HEK293 (cell line): ENCODE measurements around the gene PTRH1.
A peak's percentile ranks its signal among the peaks of the same experiment; 100 is the strongest.

ENCODE experiments used
- BCL11A ChIP-seq: fragments of 450-650 bp; formaldehyde crosslinking; IDR thresholded peaks from 2 replicates; pipeline ENCODE4 v1.5.1; 2016; ENCODE audit warnings: low read depth, missing biosample characterization, missing genetic modification characterization
- GLIS1 ChIP-seq: fragments of 450-650 bp; formaldehyde crosslinking; IDR thresholded peaks from 2 replicates; pipeline ENCODE4 v1.5.1; 2016; ENCODE audit warnings: missing biosample characterization, missing genetic modification characterization
- MZF1 ChIP-seq: fragments of 450-650 bp; formaldehyde crosslinking; IDR thresholded peaks from 2 replicates; pipeline ENCODE4 v1.5.1; 2017; ENCODE audit warnings: missing biosample characterization, missing genetic modification characterization, borderline replicate concordance
- SP3 ChIP-seq: fragments of 450-650 bp; formaldehyde crosslinking; IDR thresholded peaks from 2 replicates; pipeline ENCODE4 v1.5.1; 2016; ENCODE audit warnings: missing biosample characterization, missing genetic modification characterization
- ZBTB20 ChIP-seq: fragments of 450-650 bp; formaldehyde crosslinking; IDR thresholded peaks from 2 replicates; pipeline ENCODE4 v1.5.1; 2016; ENCODE audit warnings: missing biosample characterization, missing genetic modification characterization
- ZBTB48 ChIP-seq: fragments of 450-650 bp; formaldehyde crosslinking; IDR thresholded peaks from 2 replicates; pipeline ENCODE4 v1.5.1; 2016; ENCODE audit warnings: missing biosample characterization, missing genetic modification characterization
- ZFHX2 ChIP-seq: fragments of 450-650 bp; formaldehyde crosslinking; conservative IDR thresholded peaks from 2 replicates; pipeline ENCODE4 v1.5.1; 2016; ENCODE audit warnings: missing biosample characterization, missing genetic modification characterization
- ZNF112 ChIP-seq: fragments of 450-650 bp; formaldehyde crosslinking; IDR thresholded peaks from 2 replicates; pipeline ENCODE4 v1.5.0; 2017; ENCODE audit warnings: missing biosample characterization, missing genetic modification characterization
- ZNF155 ChIP-seq: fragments of 450-650 bp; formaldehyde crosslinking; IDR thresholded peaks from 2 replicates; pipeline ENCODE4 v1.5.1; 2016; ENCODE audit warnings: missing biosample characterization, missing genetic modification characterization
- ZNF169 ChIP-seq: fragments of 450-650 bp; formaldehyde crosslinking; IDR thresholded peaks from 2 replicates; pipeline ENCODE4 v1.5.1; 2016; ENCODE audit warnings: missing biosample characterization, missing genetic modification characterization
- ZNF175 ChIP-seq: fragments of 450-650 bp; formaldehyde crosslinking; IDR thresholded peaks from 2 replicates; pipeline ENCODE4 v1.5.1; 2016; ENCODE audit warnings: missing biosample characterization, missing genetic modification characterization
- ZNF18 ChIP-seq: fragments of 450-650 bp; formaldehyde crosslinking; IDR thresholded peaks from 2 replicates; pipeline ENCODE4 v1.5.1; 2016; ENCODE audit warnings: missing biosample characterization, missing genetic modification characterization
- ZNF184 ChIP-seq: fragments of 450-650 bp; IDR thresholded peaks from 2 replicates; pipeline ENCODE4 v1.5.1; 2018; ENCODE audit warnings: missing biosample characterization, mild to moderate bottlenecking, missing genetic modification characterization
- ZNF214 ChIP-seq: fragments of 450-650 bp; formaldehyde crosslinking; IDR thresholded peaks from 2 replicates; pipeline ENCODE4 v1.5.1; 2017; ENCODE audit warnings: missing biosample characterization, mild to moderate bottlenecking, missing genetic modification characterization, borderline replicate concordance
- ZNF239 ChIP-seq: fragments of 450-650 bp; formaldehyde crosslinking; IDR thresholded peaks from 2 replicates; pipeline ENCODE4 v1.5.1; 2016; ENCODE audit warnings: missing biosample characterization, missing genetic modification characterization
- ZNF24 ChIP-seq: fragments of 450-650 bp; formaldehyde crosslinking; IDR thresholded peaks from 2 replicates; pipeline ENCODE4 v1.5.1; 2016; ENCODE audit warnings: missing biosample characterization, missing genetic modification characterization
- ZNF26 ChIP-seq: fragments of 450-650 bp; formaldehyde crosslinking; IDR thresholded peaks from 2 replicates; pipeline ENCODE4 v1.5.1; 2016; ENCODE audit warnings: missing biosample characterization, missing genetic modification characterization
- ZNF274 ChIP-seq, 2 experiments: fragments of 200-500 bp in 1 of 2; fragments of 450-650 bp in 1 of 2; sonication (Bioruptor generic) in 1 of 2; formaldehyde crosslinking in 1 of 2; IDR thresholded peaks; 2 replicates each; pipeline versions ENCODE4 v1.5.1 to v1.6.1; 2014 to 2016; ENCODE audit warnings: borderline replicate concordance in 1 of 2, inconsistent platforms in 1 of 2, low read length in 1 of 2, missing biosample characterization in 1 of 2, missing genetic modification characterization in 1 of 2
- ZNF280C ChIP-seq: fragments of 450-650 bp; formaldehyde crosslinking; IDR thresholded peaks from 2 replicates; pipeline ENCODE4 v1.5.1; 2016; ENCODE audit warnings: missing biosample characterization, missing genetic modification characterization
- ZNF324 ChIP-seq: fragments of 450-650 bp; formaldehyde crosslinking; IDR thresholded peaks from 2 replicates; pipeline ENCODE4 v1.5.1; 2016; ENCODE audit warnings: missing biosample characterization, missing genetic modification characterization
- ZNF48 ChIP-seq: fragments of 450-650 bp; formaldehyde crosslinking; IDR thresholded peaks from 2 replicates; pipeline ENCODE4 v1.5.1; 2016; ENCODE audit warnings: missing biosample characterization, missing genetic modification characterization
- ZNF488 ChIP-seq: fragments of 450-650 bp; formaldehyde crosslinking; IDR thresholded peaks from 2 replicates; pipeline ENCODE4 v1.5.1; 2016; ENCODE audit warnings: missing biosample characterization, missing genetic modification characterization
- ZNF544 ChIP-seq: fragments of 450-650 bp; formaldehyde crosslinking; IDR thresholded peaks from 2 replicates; pipeline ENCODE4 v1.5.0; 2017; ENCODE audit warnings: missing biosample characterization, missing genetic modification characterization
- ZNF549 ChIP-seq: fragments of 450-650 bp; IDR thresholded peaks from 2 replicates; pipeline ENCODE4 v1.5.1; 2018; ENCODE audit warnings: missing biosample characterization, missing genetic modification characterization, mild to moderate bottlenecking, inconsistent platforms, moderate library complexity
- ZNF580 ChIP-seq: fragments of 450-650 bp; formaldehyde crosslinking; IDR thresholded peaks from 2 replicates; pipeline ENCODE4 v1.5.1; 2016; ENCODE audit warnings: missing biosample characterization, missing genetic modification characterization
- ZNF585B ChIP-seq: fragments of 450-650 bp; formaldehyde crosslinking; IDR thresholded peaks from 2 replicates; pipeline ENCODE4 v1.5.1; 2016; ENCODE audit warnings: missing biosample characterization, missing genetic modification characterization
- ZNF654 ChIP-seq: fragments of 450-650 bp; formaldehyde crosslinking; IDR thresholded peaks from 2 replicates; pipeline ENCODE4 v1.5.1; 2016; ENCODE audit warnings: low read depth, missing biosample characterization, missing genetic modification characterization
- ZNF660 ChIP-seq: fragments of 450-650 bp; IDR thresholded peaks from 2 replicates; pipeline ENCODE4 v1.5.1; 2018; ENCODE audit warnings: missing biosample characterization, mild to moderate bottlenecking, missing genetic modification characterization
- ZNF692 ChIP-seq: fragments of 450-650 bp; formaldehyde crosslinking; IDR thresholded peaks from 2 replicates; pipeline ENCODE4 v1.5.1; 2016; ENCODE audit warnings: missing biosample characterization, missing genetic modification characterization
- ZNF701 ChIP-seq: fragments of 450-650 bp; formaldehyde crosslinking; IDR thresholded peaks from 2 replicates; pipeline ENCODE4 v1.5.1; 2016; ENCODE audit warnings: missing biosample characterization, missing genetic modification characterization
- ZNF785 ChIP-seq: fragments of 450-650 bp; formaldehyde crosslinking; IDR thresholded peaks from 2 replicates; pipeline ENCODE4 v1.5.1; 2016; ENCODE audit warnings: missing biosample characterization, missing genetic modification characterization

The PTRH1 gene

GRCh38 chr9:127734747-127735529, 19.5 kb upstream of the PTRH1 start, which contains the start of gene TOR2A (continued):
- TF ChIP-seq ZNF18 (tag by site-specific recombination) (no peak), ZNF239 (tag by site-specific recombination) (no peak), ZNF155 (no peak), MZF1 (no peak), ZNF280C (tag by site-specific recombination) (no peak), ZNF324 (tag by site-specific recombination) (peak; percentile 31; the same call in 1 of the 2 replicates), ZNF184 (tag by site-specific recombination) (no peak), ZNF580 (tag by site-specific recombination) (0 out of 2 replicates have a peak, but pooled peaks have one; percentile 8), ZNF549 (no peak), ZNF785 (tag by site-specific recombination) (no peak), ZNF26 (no peak), ZBTB48 (peak; percentile 47; the same call in 1 of the 2 replicates), ZNF175 (no peak), SP3 (tag by site-specific recombination) (peak; percentile 94), ZNF48 (no peak), ZNF214 (no peak), ZNF112 (tag by site-specific recombination) (no peak), GLIS1 (tag by site-specific recombination) (peak; percentile 7; the same call in 1 of the 2 replicates), ZNF169 (tag by site-specific recombination) (no peak), ZBTB20 (tag by site-specific recombination) (peak; percentile 80), ZNF692 (tag by site-specific recombination) (peak; percentile 20; the same call in 1 of the 2 replicates), ZNF654 (peak; percentile 83), BCL11A (tag by site-specific recombination) (0 out of 2 replicates have a peak, but pooled peaks have one; percentile 40), ZNF488 (tag by site-specific recombination) (no peak), ZNF544 (tag by site-specific recombination) (no peak), ZNF660 (tag by site-specific recombination) (peak; percentile 66; the same call in 1 of the 2 replicates), ZNF585B (no peak), ZNF24 (tag by site-specific recombination) (0 out of 2 replicates have a peak, but pooled peaks have one; percentile 38), ZFHX2 (peak; percentile 44; the same call in 1 of the 2 replicates), ZNF274 (IDR thresholded peaks at IDR 0.05; ENCODE audit: low read length) (no peak), ZNF274 (tag by site-specific recombination; IDR thresholded peaks at IDR 0.05; ENCODE audit: borderline replicate concordance) (no peak), ZNF701 (tag by site-specific recombination) (no peak)
